ENCODE measurements around the gene ARL1.

The ARL1 gene

DNA sequence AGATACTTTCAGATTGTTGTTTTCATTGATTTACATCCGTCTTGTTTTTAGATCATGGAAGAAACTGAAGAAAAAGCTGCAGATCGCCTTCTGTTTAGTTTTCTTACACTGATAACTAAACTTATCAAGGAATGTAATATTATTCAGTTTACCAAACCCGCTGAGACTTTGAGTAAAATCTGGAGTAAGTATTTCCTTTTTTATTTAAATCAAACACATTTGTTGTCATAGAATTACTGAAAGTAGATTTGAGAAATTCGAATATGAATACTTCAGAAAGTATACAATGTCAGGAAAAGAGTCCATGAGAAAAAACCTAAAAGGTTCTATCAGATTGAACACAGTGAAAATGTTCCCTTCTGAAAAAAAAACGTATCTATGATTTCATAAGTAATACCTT lies 32.0 kb downstream of the ARL1 start:
- no peaks in the 10 kb centered on the region for H3K4me1 ChIP-seq (ENCODE audit: control insufficient read depth, insufficient read depth, low read length)
- ChIA-PET CTCF (no interaction called here), POLR2A (no interaction called here)
- H3K36me3 ChIP-seq (ENCODE audit: control insufficient read depth in 2 of 2, insufficient read depth in 1 of 2, low read length in 2 of 2) = peaks cover 16 to 67% of the 10 kb centered on the region in 2 experiments
- TF ChIP-seq SP2 (tag by site-specific recombination; IDR thresholded peaks at IDR 0.05) = no peak
- TF ChIP-seq ZNF362 (tag by site-specific recombination; IDR thresholded peaks at IDR 0.05) = no peak
- TF ChIP-seq, protein P1, sequence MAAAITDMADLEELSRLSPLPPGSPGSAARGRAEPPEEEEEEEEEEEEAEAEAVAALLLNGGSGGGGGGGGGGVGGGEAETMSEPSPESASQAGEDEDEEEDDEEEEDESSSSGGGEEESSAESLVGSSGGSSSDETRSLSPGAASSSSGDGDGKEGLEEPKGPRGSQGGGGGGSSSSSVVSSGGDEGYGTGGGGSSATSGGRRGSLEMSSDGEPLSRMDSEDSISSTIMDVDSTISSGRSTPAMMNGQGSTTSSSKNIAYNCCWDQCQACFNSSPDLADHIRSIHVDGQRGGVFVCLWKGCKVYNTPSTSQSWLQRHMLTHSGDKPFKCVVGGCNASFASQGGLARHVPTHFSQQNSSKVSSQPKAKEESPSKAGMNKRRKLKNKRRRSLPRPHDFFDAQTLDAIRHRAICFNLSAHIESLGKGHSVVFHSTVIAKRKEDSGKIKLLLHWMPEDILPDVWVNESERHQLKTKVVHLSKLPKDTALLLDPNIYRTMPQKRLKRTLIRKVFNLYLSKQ (tag by site-specific recombination; IDR thresholded peaks at IDR 0.05; ENCODE audit: borderline replicate concordance) = no peak
- no peak for TF ChIP-seq OSR2 (tag by site-specific recombination; IDR thresholded peaks at IDR 0.05)
- no peak for TF ChIP-seq ZNF140 (tag by site-specific recombination; IDR thresholded peaks at IDR 0.05)
- TF ChIP-seq ZNF560 (tag by site-specific recombination; IDR thresholded peaks at IDR 0.05; ENCODE audit: borderline replicate concordance) = no peak
- TF ChIP-seq ZNF266 (tag by site-specific recombination; IDR thresholded peaks at IDR 0.05; ENCODE audit: low read depth) = no peak
- no peak for TF ChIP-seq ZNF175 (tag by site-specific recombination; IDR thresholded peaks at IDR 0.05)
- no peak for TF ChIP-seq ZNF391 (tag by site-specific recombination; IDR thresholded peaks at IDR 0.05; ENCODE audit: borderline replicate concordance, low read depth)
- no peak overlapping the region for H3K4me3 ChIP-seq (ENCODE audit: low read depth, low read length)
- no peak overlapping the region for H3K27ac ChIP-seq (ENCODE audit: extremely low read depth, low read depth, low read length)
- no peaks in the 10 kb centered on the region for H3K9me3 ChIP-seq (ENCODE audit: control insufficient read depth, insufficient read depth, low read depth, low read length)

GRCh38 chr12:101372431-101372830 lies 35.1 kb downstream of the ARL1 start:
- Histone ChIP-seq H3K36me3 (ENCODE audit: control insufficient read depth in 2 of 2, insufficient read depth in 1 of 2, low read length in 2 of 2) (peaks cover 11 to 71% of the 10 kb centered on the region in 2 experiments), H3K9me3 (ENCODE audit: control insufficient read depth, insufficient read depth, low read depth, low read length) (no peaks in the 10 kb centered on the region), H3K27ac (ENCODE audit: extremely low read depth, low read depth, low read length) (no peak overlapping the region), H3K4me3 (ENCODE audit: low read depth, low read length) (no peak overlapping the region), H3K4me1 (ENCODE audit: control insufficient read depth, insufficient read depth, low read length) (no peaks in the 10 kb centered on the region)
- ChIA-PET CTCF (no interaction called here), POLR2A (no interaction called here)
- TF ChIP-seq, protein P2, sequence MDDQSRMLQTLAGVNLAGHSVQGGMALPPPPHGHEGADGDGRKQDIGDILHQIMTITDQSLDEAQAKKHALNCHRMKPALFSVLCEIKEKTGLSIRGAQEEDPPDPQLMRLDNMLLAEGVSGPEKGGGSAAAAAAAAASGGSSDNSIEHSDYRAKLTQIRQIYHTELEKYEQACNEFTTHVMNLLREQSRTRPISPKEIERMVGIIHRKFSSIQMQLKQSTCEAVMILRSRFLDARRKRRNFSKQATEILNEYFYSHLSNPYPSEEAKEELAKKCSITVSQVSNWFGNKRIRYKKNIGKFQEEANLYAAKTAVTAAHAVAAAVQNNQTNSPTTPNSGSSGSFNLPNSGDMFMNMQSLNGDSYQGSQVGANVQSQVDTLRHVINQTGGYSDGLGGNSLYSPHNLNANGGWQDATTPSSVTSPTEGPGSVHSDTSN (CRISPR knock-in tag; IDR thresholded peaks at IDR 0.05) = no peak
- TF ChIP-seq ZNF488 (tag by site-specific recombination; IDR thresholded peaks at IDR 0.05) (no peak), ZNF776 (tag by site-specific recombination; IDR thresholded peaks at IDR 0.05; ENCODE audit: borderline replicate concordance) (no peak), ZNF777 (tag by site-specific recombination; IDR thresholded peaks at IDR 0.05; ENCODE audit: borderline replicate concordance) (no peak), MEIS1 (CRISPR knock-in tag; IDR thresholded peaks at IDR 0.05; ENCODE audit: borderline replicate concordance) (no peak), PRDM10 (tag by site-specific recombination; IDR thresholded peaks at IDR 0.05) (no peak), REPIN1 (tag by site-specific recombination; IDR thresholded peaks at IDR 0.05; ENCODE audit: low read depth) (no peak), ZNF530 (tag by site-specific recombination; IDR thresholded peaks at IDR 0.05; ENCODE audit: low read depth) (no peak), ZNF112 (tag by site-specific recombination; IDR thresholded peaks at IDR 0.05) (no peak), ZNF585B (tag by site-specific recombination; IDR thresholded peaks at IDR 0.05) (no peak), SP7 (tag by site-specific recombination; IDR thresholded peaks at IDR 0.05) (no peak), ZNF223 (tag by site-specific recombination; IDR thresholded peaks at IDR 0.05) (no peak), ZNF302 (tag by site-specific recombination; IDR thresholded peaks at IDR 0.05; ENCODE audit: low read depth) (no peak), ZNF274 (IDR thresholded peaks at IDR 0.05; ENCODE audit: low read length) (no peak), ZNF274 (tag by site-specific recombination; IDR thresholded peaks at IDR 0.05; ENCODE audit: borderline replicate concordance) (no peak), ZNF184 (tag by site-specific recombination; IDR thresholded peaks at IDR 0.05) (no peak), ZNF544 (tag by site-specific recombination; IDR thresholded peaks at IDR 0.05) (no peak)
- TF ChIP-seq, protein P1 (tag by site-specific recombination; IDR thresholded peaks at IDR 0.05; ENCODE audit: borderline replicate concordance) = no peak
